ENCODE results near the gene SERPINI2. TPM values are rescaled to one million over a fixed set of nuclear protein-coding genes. Genes with fewer than 3 reads are reported as not detected.

The SERPINI2 gene
- total RNA-seq, 4 donors from 2014 or later = not detected

- no peak for DNase-seq
- intact Hi-C loops (cut with DNase I; ENCODE audit: low total_unique reads) = no loop called here
- in situ Hi-C loops (cut with MboI; ENCODE audit: low sequenced_read_pairs in 4 of 4) = no loop called here
- H3K9me3 ChIP-seq = no peaks in the 10 kb centered on the region
- H3K4me1 ChIP-seq = no peaks in the 10 kb centered on the region
- no peaks in the 10 kb centered on the region for H3K36me3 ChIP-seq
- ATAC-seq = no peak
- no peaks in the 10 kb centered on the region for H3K27me3 ChIP-seq
- no peak for TF ChIP-seq POLR2A (IDR thresholded peaks at IDR 0.05)
- no peak for TF ChIP-seq CTCF (IDR thresholded peaks at IDR 0.05 in 4 of 5, conservative IDR thresholded peaks at IDR 0.05 in 1 of 5)
- no peak overlapping the region for H3K27ac ChIP-seq
- H3K4me3 ChIP-seq = no peak overlapping the region
These were observed 13.7 kb upstream of the SERPINI2 start for GRCh38 chr3:167487556-167487955.

- intact Hi-C loops (cut with DNase I; ENCODE audit: low total_unique reads) (no loop called here), in situ Hi-C loops (cut with MboI; ENCODE audit: low sequenced_read_pairs in 4 of 4) (no loop called here)
- H3K27ac ChIP-seq = no peak overlapping the region
- H3K27me3 ChIP-seq = no peaks in the 10 kb centered on the region
- no peak for TF ChIP-seq CTCF (IDR thresholded peaks at IDR 0.05 in 4 of 5, conservative IDR thresholded peaks at IDR 0.05 in 1 of 5)
- H3K36me3 ChIP-seq = no peaks in the 10 kb centered on the region
- ATAC-seq (no peak), DNase-seq (no peak)
- no peak overlapping the region for H3K4me3 ChIP-seq
- H3K4me1 ChIP-seq = no peaks in the 10 kb centered on the region
- no peaks in the 10 kb centered on the region for H3K9me3 ChIP-seq
These were observed 10.7 kb upstream of the SERPINI2 start for GRCh38 chr3:167484551-167484950.

- DNase-seq (no peak), ATAC-seq (no peak)
- intact Hi-C loops (cut with DNase I; ENCODE audit: low total_unique reads) = no loop called here
- H3K4me3 ChIP-seq = no peak overlapping the region
- no peaks in the 10 kb centered on the region for H3K36me3 ChIP-seq
- H3K27ac ChIP-seq = no peak overlapping the region
- no peaks in the 10 kb centered on the region for H3K9me3 ChIP-seq
- TF ChIP-seq CTCF (IDR thresholded peaks at IDR 0.05 in 4 of 5, conservative IDR thresholded peaks at IDR 0.05 in 1 of 5) (no peak), POLR2A (IDR thresholded peaks at IDR 0.05) (no peak)
- H3K4me1 ChIP-seq = no peaks in the 10 kb centered on the region
- no peaks in the 10 kb centered on the region for H3K27me3 ChIP-seq
- in situ Hi-C loops (cut with MboI; ENCODE audit: low sequenced_read_pairs in 4 of 4) = no loop called here
These were observed 10.1 kb upstream of the SERPINI2 start for GRCh38 chr3:167483708-167484475.

GRCh38 chr3:167481164-167481563, 7.3 kb upstream of the SERPINI2 start:
- intact Hi-C loops (cut with DNase I; ENCODE audit: low total_unique reads) (no loop called here), in situ Hi-C loops (cut with MboI; ENCODE audit: low sequenced_read_pairs in 4 of 4) (no loop called here)
- H3K27me3 ChIP-seq = no peaks in the 10 kb centered on the region
- H3K36me3 ChIP-seq = no peaks in the 10 kb centered on the region
- TF ChIP-seq CTCF (IDR thresholded peaks at IDR 0.05 in 4 of 5, conservative IDR thresholded peaks at IDR 0.05 in 1 of 5) (no peak), POLR2A (IDR thresholded peaks at IDR 0.05) (no peak)
- H3K27ac ChIP-seq = no peak overlapping the region
- ATAC-seq (no peak), DNase-seq (no peak)
- H3K9me3 ChIP-seq = no peaks in the 10 kb centered on the region
- no peaks in the 10 kb centered on the region for H3K4me1 ChIP-seq
- no peak overlapping the region for H3K4me3 ChIP-seq

GRCh38 chr3:167480748-167481147, 6.9 kb upstream of the SERPINI2 start:
- TF ChIP-seq CTCF (IDR thresholded peaks at IDR 0.05 in 4 of 5, conservative IDR thresholded peaks at IDR 0.05 in 1 of 5) = no peak
- Histone ChIP-seq H3K4me3 (no peak overlapping the region), H3K27ac (no peak overlapping the region), H3K27me3 (no peaks in the 10 kb centered on the region), H3K36me3 (no peaks in the 10 kb centered on the region), H3K9me3 (no peaks in the 10 kb centered on the region), H3K4me1 (no peaks in the 10 kb centered on the region)
- intact Hi-C loops (cut with DNase I; ENCODE audit: low total_unique reads) = no loop called here
- ATAC-seq = no peak
- no peak for DNase-seq
- in situ Hi-C loops (cut with MboI; ENCODE audit: low sequenced_read_pairs in 4 of 4) = no loop called here
